Transverse colon (tissue), 4 donors: ENCODE data around the gene SHROOM1. TPM values are rescaled to one million over a fixed set of nuclear protein-coding genes. Genes with fewer than 3 reads are reported as not detected.

Experiments
- DNase-seq: peaks from one replicate; pipeline ENCODE4 v3.0.0-alpha.2; 2019
- H3K27ac ChIP-seq, 4 donors: fragments of 200-600 bp; sonication (generic); 2 replicates each; pipeline ENCODE4 v1.5.1; 2016 to 2018; ENCODE audit warnings: inconsistent platforms in 4 of 4
- H3K27me3 ChIP-seq: fragments of 200-600 bp; sonication (generic); 2 replicates; pipeline ENCODE4 v1.5.1; 2017; ENCODE audit warnings: inconsistent platforms
- H3K36me3 ChIP-seq, 4 donors: fragments of 200-600 bp; sonication (generic); 2 replicates each; pipeline ENCODE4 v1.5.1; 2017 to 2019; ENCODE audit warnings: inconsistent platforms in 4 of 4
- H3K4me1 ChIP-seq, 4 donors: fragments of 200-600 bp; sonication (generic); 2 replicates each; pipeline ENCODE4 v1.5.1; 2017 to 2020; ENCODE audit warnings: inconsistent platforms in 4 of 4
- H3K4me3 ChIP-seq, 4 donors: fragments of 200-600 bp; sonication (generic); 1 replicate in 1 of 4; 2 replicates in 3 of 4; pipeline versions ENCODE4 v1.5.1 to v1.6.1; 2017 to 2019; ENCODE audit warnings: inconsistent platforms in 4 of 4
- H3K9me3 ChIP-seq, 2 donors: fragments of 200-600 bp; sonication (generic); 2 replicates each; pipeline ENCODE4 v1.5.1; 2017 to 2019; ENCODE audit warnings: inconsistent platforms in 2 of 2
- CTCF ChIP-seq, 5 experiments: fragments of 200-600 bp in 3 of 5; fragments of 450-650 bp in 2 of 5; sonication (generic) in 3 of 5; IDR thresholded peaks; 1 replicate in 2 of 5; 2 replicates in 3 of 5; pipeline ENCODE4 v1.5.1; 2016 to 2017; ENCODE audit warnings: antibody characterized with exemption in 5 of 5, inconsistent platforms in 3 of 5, mild to moderate bottlenecking in 2 of 5, moderate library complexity in 1 of 5
- EP300 ChIP-seq: sonication (generic); formaldehyde crosslinking; IDR thresholded peaks from one replicate; pipeline ENCODE4 v1.6.1; 2017; ENCODE audit warnings: antibody characterized with exemption, low read depth
- POLR2A ChIP-seq: fragments of 450-650 bp; IDR thresholded peaks from one replicate; pipeline ENCODE4 v1.6.1; 2016; ENCODE audit warnings: antibody characterized with exemption, mild to moderate bottlenecking, moderate library complexity
- POLR2AphosphoS5 ChIP-seq, 3 donors: sonication (generic); formaldehyde crosslinking; IDR thresholded peaks; one replicate each; pipeline ENCODE4 v1.6.1; 2016; ENCODE audit warnings: antibody characterized with exemption in 3 of 3
- WGBS, 2 donors: methylation state at CpG; one replicate each; pipeline ENCODE4 v1.1.5; 2018; ENCODE audit warnings: low coverage in 1 of 2; 5-methylcytosine and 5-hydroxymethylcytosine counted together
- in situ Hi-C, 4 donors: fragments of 200-750 bp; cut with MboI; loops; one replicate each; pipeline versions ENCODE4 v1.15.0 to v1.15.1; 2017; ENCODE audit warnings: low sequenced_read_pairs in 3 of 4, low pct_ligation_motif_present in 1 of 4, low pct_unique_long_range_greater_than_20kb in 1 of 4
- intact Hi-C: fragments of 100-400 bp; cut with DNase I; formaldehyde crosslinking; loops from one replicate; pipeline ENCODE4 v1.15.1; 2023; ENCODE audit warnings: low total_unique reads
- total RNA-seq, 4 donors: library from RNA; depleted of rRNA; stranded (reverse); fragments of >200 nt; gene quantifications; one replicate each; pipeline ENCODE4 v1.1.0, GENCODE V29; 2016

SHROOM1 gene
- total RNA-seq, 4 donors from 2014 or later = 65.3 to 244 (median 77.3) TPM

- H3K4me3 ChIP-seq = peak overlapping the region in 1 of 4 donors; percentile 16
Measured at GRCh38 chr5:132820162-132820754, 10.2 kb downstream of the SHROOM1 start.

GRCh38 chr5:132819468-132819867, 11.0 kb downstream of the SHROOM1 start:
- in situ Hi-C loops (loop anchor here in 2 of 4 donors (25.0 kb wide), 1 partner anchor 432 kb away; no protein-coding TSS in a partner anchor), intact Hi-C loops (no loop called here)
- no peak for TF ChIP-seq POLR2AphosphoS5 (IDR thresholded peaks at IDR 0.05)
- no peak for TF ChIP-seq CTCF (IDR thresholded peaks at IDR 0.05)
- TF ChIP-seq POLR2A = no peak
- TF ChIP-seq EP300 = no peak
- H3K27me3 ChIP-seq = peaks cover under 1% of the 10 kb centered on the region
- H3K36me3 ChIP-seq = no peaks in the 10 kb centered on the region
- no peak for DNase-seq
- H3K4me1 ChIP-seq = peaks cover 0 to 15% (median 9%) of the 10 kb centered on the region in 4 donors
- peak overlapping the region in 1 of 4 donors; percentile 8 for H3K27ac ChIP-seq
- 62 to 74% methylated on average over 5 to 26 of the region's 26 CpGs for WGBS, 2 donors
- no peaks in the 10 kb centered on the region for H3K9me3 ChIP-seq
- peak overlapping the region in 1 of 4 donors; percentile 16 for H3K4me3 ChIP-seq

More at GRCh38 chr5:132820162-132820754, 10.2 kb downstream of the SHROOM1 start:
- H3K27me3 ChIP-seq = peaks cover 5% of the 10 kb centered on the region
- H3K4me1 ChIP-seq = peaks cover 0 to 15% (median 9%) of the 10 kb centered on the region in 4 donors
- no peaks in the 10 kb centered on the region for H3K9me3 ChIP-seq
- 27 to 50% methylated on average over 6 to 15 of the region's 15 CpGs for WGBS, 2 donors
- H3K36me3 ChIP-seq = no peaks in the 10 kb centered on the region
- peak; percentile 95 for DNase-seq
- in situ Hi-C loops = loop anchor here in 2 of 4 donors (25.0 kb wide), 1 partner anchor 433 kb away; no protein-coding TSS in a partner anchor
- intact Hi-C loops = no loop called here
- TF ChIP-seq POLR2AphosphoS5 (IDR thresholded peaks at IDR 0.05) = peak in 1 of 3 donors; percentile 20
- TF ChIP-seq CTCF (IDR thresholded peaks at IDR 0.05) = peak; percentile 84 to 98 (median 90)
- no peak for TF ChIP-seq POLR2A
- peak overlapping the region in 2 of 4 donors; percentile 8 to 47 for H3K27ac ChIP-seq

- Histone ChIP-seq H3K9me3 (no peaks in the 10 kb centered on the region), H3K27me3 (peaks cover 25% of the 10 kb centered on the region), H3K4me3 (no peak overlapping the region), H3K4me1 (peaks cover 0 to 21% (median 17%) of the 10 kb centered on the region in 4 donors), H3K27ac (no peak overlapping the region), H3K36me3 (no peaks in the 10 kb centered on the region)
- 46 to 78% methylated on average over 1 of the region's 1 CpG for WGBS, 2 donors
- no peak for TF ChIP-seq CTCF (IDR thresholded peaks at IDR 0.05)
- TF ChIP-seq EP300 = no peak
- TF ChIP-seq POLR2AphosphoS5 (IDR thresholded peaks at IDR 0.05) = no peak
- no peak for TF ChIP-seq POLR2A
- no peak for DNase-seq
- in situ Hi-C loops = loop anchor here in 2 of 4 donors (25.0 kb wide), 1 partner anchor 430 kb away; no protein-coding TSS in a partner anchor
- intact Hi-C loops = no loop called here
Measured at GRCh38 chr5:132817011-132817410, 13.4 kb downstream of the SHROOM1 start.

GRCh38 chr5:132816554-132816953, 13.9 kb downstream of the SHROOM1 start:
- intact Hi-C loops (no loop called here), in situ Hi-C loops (loop anchor here in 2 of 4 donors (25.0 kb wide), 1 partner anchor 429 kb away; no protein-coding TSS in a partner anchor)
- H3K9me3 ChIP-seq = no peaks in the 10 kb centered on the region
- H3K36me3 ChIP-seq = no peaks in the 10 kb centered on the region
- no peak overlapping the region for H3K4me3 ChIP-seq
- peaks cover 0 to 21% (median 17%) of the 10 kb centered on the region in 4 donors for H3K4me1 ChIP-seq
- peaks cover 30% of the 10 kb centered on the region for H3K27me3 ChIP-seq
- DNase-seq = no peak
- TF ChIP-seq POLR2A = no peak
- no peak for TF ChIP-seq EP300
- TF ChIP-seq CTCF (IDR thresholded peaks at IDR 0.05) = no peak
- no peak for TF ChIP-seq POLR2AphosphoS5 (IDR thresholded peaks at IDR 0.05)
- no peak overlapping the region for H3K27ac ChIP-seq
